T-helper 2 cell treated with Interferon-gamma antibody and Interleukin-4, amounts not matched to agents 5 μg/mL and 100 μg/mL, for 36 hours (primary cell): ENCODE data around the gene SETBP1.

Source experiments
- DNase-seq: peaks from one replicate; pipeline ENCODE4 v3.0.0; 2021; ENCODE audit warnings: low spot score
- H3K27ac Mint-ChIP-seq: one replicate; pipeline ENCODE4 v1.8.0; 2021; ENCODE audit warnings: mild to moderate bottlenecking, mixed read lengths
- H3K27me3 Mint-ChIP-seq: one replicate; pipeline ENCODE4 v1.8.0; 2021; ENCODE audit warnings: low read depth, mixed read lengths
- H3K36me3 Mint-ChIP-seq: one replicate; pipeline ENCODE4 v1.8.0; 2021; ENCODE audit warnings: low read depth, mixed read lengths
- H3K4me1 Mint-ChIP-seq: one replicate; pipeline ENCODE4 v1.8.0; 2021; ENCODE audit warnings: low read depth, mixed read lengths
- H3K4me3 Mint-ChIP-seq: one replicate; pipeline ENCODE4 v1.8.0; 2022; ENCODE audit warnings: mild to moderate bottlenecking, moderate library complexity, mixed read lengths
- H3K9me3 Mint-ChIP-seq: one replicate; pipeline ENCODE4 v1.8.0; 2021; ENCODE audit warnings: mixed read lengths

Gene SETBP1

GRCh38 chr18:44659771-44660170 lies 20.9 kb upstream of the SETBP1 start:
- H3K9me3 Mint-ChIP-seq, result no peaks in the 10 kb centered on the region
- H3K36me3 Mint-ChIP-seq, result no peaks in the 10 kb centered on the region
- no peak for DNase-seq
- H3K4me3 Mint-ChIP-seq, result no peak overlapping the region
- H3K4me1 Mint-ChIP-seq, result no peaks in the 10 kb centered on the region
- H3K27ac Mint-ChIP-seq, result no peak overlapping the region
- peaks cover 22% of the 10 kb centered on the region for H3K27me3 Mint-ChIP-seq

GRCh38 chr18:44668270-44668975 lies 12.3 kb upstream of the SETBP1 start:
- no peaks in the 10 kb centered on the region for H3K4me1 Mint-ChIP-seq
- H3K27me3 Mint-ChIP-seq, result peaks cover 34% of the 10 kb centered on the region
- no peak for DNase-seq
- no peak overlapping the region for H3K27ac Mint-ChIP-seq
- no peak overlapping the region for H3K4me3 Mint-ChIP-seq
- no peaks in the 10 kb centered on the region for H3K36me3 Mint-ChIP-seq
- H3K9me3 Mint-ChIP-seq, result no peaks in the 10 kb centered on the region

GRCh38 chr18:44671914-44672313 lies 8.8 kb upstream of the SETBP1 start:
- Mint-ChIP-seq H3K4me3 (no peak overlapping the region), H3K27ac (no peak overlapping the region), H3K27me3 (peaks cover 38% of the 10 kb centered on the region), H3K36me3 (no peaks in the 10 kb centered on the region), H3K4me1 (no peaks in the 10 kb centered on the region), H3K9me3 (no peaks in the 10 kb centered on the region)
- DNase-seq, result no peak

- Mint-ChIP-seq H3K9me3 (no peaks in the 10 kb centered on the region), H3K27me3 (peaks cover 33% of the 10 kb centered on the region), H3K4me3 (no peak overlapping the region), H3K4me1 (no peaks in the 10 kb centered on the region), H3K36me3 (no peaks in the 10 kb centered on the region), H3K27ac (no peak overlapping the region)
- no peak for DNase-seq
These were observed 8.2 kb upstream of the SETBP1 start for GRCh38 chr18:44672506-44672905.

GRCh38 chr18:44673256-44673880 lies 7.3 kb upstream of the SETBP1 start:
- Mint-ChIP-seq H3K4me1 (no peaks in the 10 kb centered on the region), H3K27ac (no peak overlapping the region), H3K36me3 (no peaks in the 10 kb centered on the region), H3K9me3 (no peaks in the 10 kb centered on the region), H3K27me3 (peaks cover 34% of the 10 kb centered on the region), H3K4me3 (no peak overlapping the region)
- DNase-seq, result no peak

- no peaks in the 10 kb centered on the region for H3K4me1 Mint-ChIP-seq
- no peaks in the 10 kb centered on the region for H3K36me3 Mint-ChIP-seq
- H3K27ac Mint-ChIP-seq, result no peak overlapping the region
These were observed 2.8 kb upstream of the SETBP1 start for GRCh38 chr18:44677933-44678332.

GRCh38 chr18:44678725-44679055 lies 2.0 kb upstream of the SETBP1 start:
- H3K4me3 Mint-ChIP-seq, result peak overlapping the region; percentile 12
- no peaks in the 10 kb centered on the region for H3K9me3 Mint-ChIP-seq
- H3K4me1 Mint-ChIP-seq, result no peaks in the 10 kb centered on the region
- DNase-seq, result no peak
- H3K36me3 Mint-ChIP-seq, result no peaks in the 10 kb centered on the region
- no peak overlapping the region for H3K27ac Mint-ChIP-seq
- H3K27me3 Mint-ChIP-seq, result peaks cover 17% of the 10 kb centered on the region

More at GRCh38 chr18:44677933-44678332, 2.8 kb upstream of the SETBP1 start:
- H3K9me3 Mint-ChIP-seq, result no peaks in the 10 kb centered on the region
- peaks cover 20% of the 10 kb centered on the region for H3K27me3 Mint-ChIP-seq
- no peak for DNase-seq
- H3K4me3 Mint-ChIP-seq, result no peak overlapping the region

GRCh38 chr18:44679056-44679913 lies 1.4 kb upstream of the SETBP1 start:
- H3K27ac Mint-ChIP-seq, result no peak overlapping the region

GRCh38 chr18:44679914-44680272 lies 795 bp upstream of the SETBP1 start:
- Mint-ChIP-seq H3K4me3 (peak overlapping the region; percentile 78), H3K9me3 (no peaks in the 10 kb centered on the region), H3K27me3 (peaks cover 17% of the 10 kb centered on the region), H3K4me1 (no peaks in the 10 kb centered on the region), H3K27ac (peak overlapping the region; percentile 72), H3K36me3 (no peaks in the 10 kb centered on the region)
- DNase-seq, result peak; percentile 41

More at GRCh38 chr18:44679056-44679913, 1.4 kb upstream of the SETBP1 start:
- Mint-ChIP-seq H3K4me3 (peak overlapping the region; percentile 78), H3K4me1 (no peaks in the 10 kb centered on the region), H3K36me3 (no peaks in the 10 kb centered on the region), H3K9me3 (no peaks in the 10 kb centered on the region), H3K27me3 (peaks cover 19% of the 10 kb centered on the region)
- peak; percentile 78 for DNase-seq

GRCh38 chr18:44681076-44681970 lies 635 bp downstream of the SETBP1 start:
- no peak overlapping the region for H3K4me3 Mint-ChIP-seq
- DNase-seq, result no peak
- H3K4me1 Mint-ChIP-seq, result no peaks in the 10 kb centered on the region
- H3K36me3 Mint-ChIP-seq, result no peaks in the 10 kb centered on the region
- H3K27me3 Mint-ChIP-seq, result peaks cover 21% of the 10 kb centered on the region
- H3K9me3 Mint-ChIP-seq, result no peaks in the 10 kb centered on the region
- no peak overlapping the region for H3K27ac Mint-ChIP-seq

- no peak overlapping the region for H3K27ac Mint-ChIP-seq
- peaks cover 26% of the 10 kb centered on the region for H3K27me3 Mint-ChIP-seq
- DNase-seq, result no peak
- no peaks in the 10 kb centered on the region for H3K36me3 Mint-ChIP-seq
- peaks cover 3% of the 10 kb centered on the region for H3K4me1 Mint-ChIP-seq
- H3K4me3 Mint-ChIP-seq, result no peak overlapping the region
- no peaks in the 10 kb centered on the region for H3K9me3 Mint-ChIP-seq
These were observed 1.6 kb downstream of the SETBP1 start for GRCh38 chr18:44682201-44682870.

- H3K27ac Mint-ChIP-seq, result no peak overlapping the region
- no peak for DNase-seq
- H3K9me3 Mint-ChIP-seq, result no peaks in the 10 kb centered on the region
- peaks cover 27% of the 10 kb centered on the region for H3K27me3 Mint-ChIP-seq
- no peak overlapping the region for H3K4me3 Mint-ChIP-seq
- no peaks in the 10 kb centered on the region for H3K36me3 Mint-ChIP-seq
- peaks cover 7% of the 10 kb centered on the region for H3K4me1 Mint-ChIP-seq
These were observed 2.2 kb downstream of the SETBP1 start for GRCh38 chr18:44682871-44683221.

- DNase-seq, result no peak
- H3K27ac Mint-ChIP-seq, result no peak overlapping the region
- H3K4me1 Mint-ChIP-seq, result peaks cover 7% of the 10 kb centered on the region
- no peak overlapping the region for H3K4me3 Mint-ChIP-seq
- H3K27me3 Mint-ChIP-seq, result peaks cover 24% of the 10 kb centered on the region
- H3K9me3 Mint-ChIP-seq, result no peaks in the 10 kb centered on the region
- no peaks in the 10 kb centered on the region for H3K36me3 Mint-ChIP-seq
These were observed 2.9 kb downstream of the SETBP1 start for GRCh38 chr18:44683556-44683955.
